Urothelium cell line (cell line): ENCODE results near the gene NMNAT2.
"Not testable (repeated sequence)": the region's sequence is repeated elsewhere in the genome, so short reads cannot be mapped to it uniquely, and the experiment has no call there.

ENCODE experiments used
- DNase-seq: peaks from one replicate; pipeline ENCODE4 v3.0.0; 2011; ENCODE audit warnings: low spot score, mixed read lengths
- FAIRE-seq: peaks from 2 replicates; lab custom pipeline; 2011; peaks lifted over from hg19 to GRCh38; lab: Jason Lieb, UNC

NMNAT2 gene

DNA sequence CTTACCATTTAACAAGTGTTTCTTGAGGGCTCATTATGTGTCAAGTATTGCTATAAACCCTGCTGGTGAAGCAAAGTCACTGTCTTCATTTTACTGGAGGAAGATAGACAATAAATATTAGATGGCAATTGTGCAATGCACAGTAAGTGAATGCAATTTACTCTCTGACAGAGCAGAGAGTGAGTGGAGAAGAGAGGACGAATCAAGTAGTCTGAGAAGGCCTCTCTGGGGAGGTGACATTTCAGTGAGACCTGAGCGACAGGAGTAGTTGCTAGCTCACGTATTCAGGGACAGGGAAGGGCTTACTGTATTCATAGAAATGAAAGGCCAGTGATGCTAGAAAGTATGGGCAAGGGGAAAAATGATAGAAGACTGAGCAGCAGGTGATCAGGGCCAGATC lies 1.2 kb upstream of the NMNAT2 start:
- no peak for DNase-seq
- no peak for FAIRE-seq

DNA sequence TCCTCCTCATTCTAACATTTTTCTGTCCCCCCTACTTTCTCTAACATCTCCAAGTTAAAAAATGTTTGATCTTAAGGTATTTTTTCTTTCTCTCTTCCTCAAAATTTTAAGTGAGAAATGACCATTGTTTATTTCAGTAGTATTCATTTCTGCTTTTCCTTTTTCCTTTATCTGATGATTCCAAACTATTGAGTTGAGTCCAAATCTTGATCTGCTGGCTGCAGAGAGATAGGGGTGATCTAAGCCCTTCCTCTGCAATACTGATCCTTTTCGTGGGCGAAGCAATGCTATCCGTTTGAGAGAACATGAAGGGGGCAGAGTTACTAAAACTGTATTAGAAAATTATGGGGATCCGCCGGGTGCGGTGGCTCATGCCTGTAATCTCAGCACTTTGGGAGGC lies 516 bp upstream of the NMNAT2 start:
- no peak for FAIRE-seq
- DNase-seq, result no peak

DNA sequence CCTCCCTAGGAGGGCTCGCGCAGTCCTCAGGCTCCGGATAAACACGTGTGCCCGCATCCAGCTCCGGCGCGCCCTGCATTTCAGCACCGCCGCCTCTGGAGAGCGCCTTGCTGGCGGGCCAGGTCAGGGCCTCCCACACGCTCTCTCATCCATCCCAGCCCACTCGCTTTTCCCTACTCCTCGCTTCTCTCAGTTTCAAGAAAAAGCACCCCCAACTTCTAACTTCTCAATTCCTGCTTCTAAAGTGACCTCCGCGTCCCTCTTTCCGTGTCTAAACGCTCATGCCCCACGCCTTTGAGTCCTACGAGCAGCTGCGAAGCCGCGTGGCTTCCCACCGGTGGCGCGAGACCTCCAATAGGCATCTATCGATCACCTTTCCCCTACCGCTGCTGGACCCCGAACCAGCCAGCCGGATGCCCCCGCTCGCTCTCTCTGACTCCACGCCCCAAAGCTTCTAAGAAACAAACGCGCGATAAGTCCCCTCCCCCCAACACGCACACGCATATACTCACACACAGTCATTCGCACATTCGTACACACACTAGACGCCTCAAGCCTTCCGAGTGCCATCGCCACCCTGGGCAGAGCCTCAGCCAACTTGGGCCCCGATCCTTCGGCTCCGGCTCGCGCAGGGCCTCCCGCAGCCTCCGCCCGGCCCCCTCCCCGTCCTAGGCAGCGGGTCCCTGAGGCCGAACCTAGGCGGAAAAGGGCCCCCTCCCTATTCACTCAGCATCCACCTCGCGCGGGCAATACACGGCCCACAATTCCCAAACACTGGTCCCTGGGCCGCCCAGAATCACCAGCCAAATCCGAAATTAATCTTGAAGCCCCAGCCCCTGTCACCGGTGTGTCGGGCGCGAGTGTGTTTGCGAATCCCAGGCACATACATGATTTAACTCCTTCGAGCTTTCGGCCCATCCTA lies 1.1 kb downstream of the NMNAT2 start:
- no peak for FAIRE-seq
- DNase-seq, result peak; percentile 82

DNA sequence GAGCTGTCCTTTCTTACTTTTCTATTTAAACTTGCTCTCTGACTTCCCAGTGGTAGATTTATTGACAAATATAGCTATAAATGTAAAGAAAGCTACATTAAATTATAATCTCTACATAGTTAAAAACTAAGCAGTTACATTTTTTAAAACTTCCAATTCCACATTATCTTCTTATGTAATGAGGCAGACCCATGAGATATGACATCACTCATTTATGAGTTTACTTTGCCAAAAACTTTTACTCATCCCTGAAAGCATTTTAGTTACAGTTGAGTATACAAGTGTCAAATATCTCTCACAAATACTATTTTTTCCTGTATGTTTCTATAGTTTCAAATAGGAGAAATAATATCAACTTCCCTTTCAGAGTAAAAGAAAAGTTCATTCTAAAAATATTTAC lies 3.8 kb downstream of the NMNAT2 start:
- FAIRE-seq (no peak), DNase-seq (no peak)

DNA sequence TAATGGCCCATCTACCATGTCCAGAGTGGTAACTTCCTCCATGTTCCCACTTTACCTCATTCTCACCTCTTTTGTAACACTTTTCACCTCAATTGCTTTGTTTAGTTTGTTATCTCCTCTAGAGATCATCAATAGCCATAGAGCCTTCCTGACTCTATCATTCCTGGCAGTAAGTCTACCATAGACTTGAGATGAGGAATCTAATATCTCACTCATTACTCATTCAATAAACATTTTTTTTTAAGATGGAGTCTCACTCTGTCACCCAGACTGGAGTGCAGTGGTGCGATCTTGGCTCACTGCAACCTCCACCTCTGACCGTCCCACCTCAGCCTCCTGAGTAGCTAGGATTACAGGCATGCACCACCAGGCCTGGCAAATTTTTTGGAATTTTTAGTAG lies 7.1 kb downstream of the NMNAT2 start:
- DNase-seq (no peak), FAIRE-seq (no peak)

DNA sequence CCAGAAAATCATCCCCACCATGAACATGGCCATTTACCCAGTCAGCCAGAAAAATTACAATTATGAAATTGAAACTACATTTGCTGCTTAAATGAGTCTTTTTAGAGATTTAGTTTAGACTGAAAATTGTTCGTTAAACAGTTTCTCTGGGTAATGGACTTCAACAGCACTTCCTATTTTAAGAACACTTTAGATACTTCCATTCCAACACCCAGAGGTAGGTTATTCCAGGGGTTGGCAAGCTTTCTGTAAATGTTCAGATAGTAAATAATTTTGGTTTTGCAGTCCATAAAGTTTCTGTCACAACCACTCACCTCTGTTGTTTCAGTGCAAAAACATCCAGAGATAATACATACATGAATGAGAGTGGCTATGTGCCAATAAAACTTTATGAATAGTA lies 10.2 kb downstream of the NMNAT2 start:
- no peak for FAIRE-seq
- no peak for DNase-seq

DNA sequence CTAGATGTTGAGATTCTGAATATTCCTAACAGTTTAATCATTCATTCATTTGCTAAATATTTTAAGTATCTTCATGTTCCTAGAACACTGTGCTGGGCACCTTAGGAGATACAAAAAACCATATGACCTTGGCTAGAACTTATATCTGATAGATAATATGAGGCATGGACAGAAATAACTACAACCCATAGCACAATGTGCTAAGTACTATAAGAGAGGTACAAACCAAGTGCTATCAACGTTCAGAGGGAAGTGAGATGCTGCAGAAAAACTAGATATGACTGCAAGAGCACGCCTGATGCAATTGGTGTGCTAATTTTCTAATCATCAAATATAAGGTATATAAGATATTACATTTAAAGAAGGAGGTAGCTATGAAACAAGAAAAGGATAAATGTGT lies 10.7 kb downstream of the NMNAT2 start:
- FAIRE-seq (no peak), DNase-seq (no peak)

DNA sequence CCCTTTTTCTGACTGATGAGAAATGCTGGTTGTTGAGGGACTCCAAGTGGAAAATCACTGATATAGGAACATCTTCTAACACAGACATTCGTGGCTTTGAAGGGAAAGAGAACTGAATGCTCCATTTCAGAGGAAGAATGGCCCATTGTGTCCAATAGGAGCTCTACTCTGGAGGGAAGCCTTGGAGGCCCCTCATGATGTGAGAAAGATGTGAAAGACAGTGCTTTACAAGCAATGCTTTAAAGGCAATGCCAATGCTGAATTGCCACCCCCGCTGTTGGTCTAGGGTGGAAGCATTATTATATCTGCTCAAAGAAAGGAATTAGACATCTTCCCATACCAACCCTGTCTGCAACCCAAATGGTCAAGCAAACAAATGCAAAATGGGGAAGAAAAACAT lies 13.7 kb downstream of the NMNAT2 start:
- DNase-seq, result no peak
- FAIRE-seq, result no peak

DNA sequence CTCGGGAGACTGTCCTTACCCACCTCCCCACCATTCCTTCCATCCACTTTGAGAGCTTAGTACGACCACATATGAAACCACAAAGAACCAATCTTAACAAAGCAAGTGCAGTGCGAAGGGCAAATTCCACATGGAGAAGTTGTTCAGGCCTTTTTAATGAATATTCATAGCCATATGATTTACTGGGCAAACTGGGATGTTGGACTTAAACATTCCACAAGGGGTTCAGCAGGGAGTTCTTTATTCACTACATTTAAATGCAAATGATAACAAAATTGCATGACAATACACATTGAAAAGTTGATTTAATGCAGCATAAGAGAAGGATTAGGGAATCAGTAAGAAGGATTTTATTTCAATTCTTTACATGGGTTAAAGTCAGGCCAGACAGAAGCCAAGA lies 14.7 kb downstream of the NMNAT2 start:
- FAIRE-seq, result no peak
- DNase-seq, result no peak

DNA sequence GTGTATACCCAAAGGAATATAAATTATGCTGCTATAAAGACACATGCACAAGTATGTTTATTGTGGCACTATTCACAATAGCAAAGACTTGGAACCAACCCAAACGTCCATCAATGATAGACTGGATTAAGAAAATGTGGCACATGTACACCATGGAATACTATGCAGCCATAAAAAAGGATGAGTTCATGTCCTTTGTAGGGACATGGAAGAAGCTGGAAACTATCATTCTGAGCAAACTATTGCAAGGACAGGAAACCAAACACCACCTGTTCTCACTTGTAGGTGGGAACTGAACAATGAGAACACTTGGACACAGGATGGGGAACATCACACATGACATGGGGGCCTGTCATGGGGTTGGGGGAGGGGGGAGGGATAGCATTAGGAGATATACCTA lies 16.6 kb downstream of the NMNAT2 start:
- DNase-seq, FAIRE-seq: not testable (repeated sequence)

DNA sequence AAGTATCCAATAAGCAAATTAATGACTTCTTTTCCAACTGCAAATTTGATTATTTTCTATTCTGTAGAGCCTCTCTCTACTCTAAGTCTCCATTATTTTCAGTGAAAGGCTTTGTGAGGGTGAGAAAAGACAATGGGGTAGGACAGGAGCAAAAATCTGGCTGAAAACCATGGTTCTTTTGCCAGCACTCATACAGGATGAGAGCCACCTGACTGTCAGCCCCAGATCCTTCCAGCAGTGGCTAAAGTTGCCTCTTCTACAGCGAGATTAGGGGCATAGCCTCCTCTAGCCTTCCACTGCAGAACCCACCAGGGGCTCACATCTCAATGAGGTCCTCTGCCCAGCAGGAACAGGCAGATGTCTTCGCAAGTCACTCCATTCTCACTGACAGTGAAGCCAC lies 23.7 kb downstream of the NMNAT2 start:
- DNase-seq (no peak), FAIRE-seq (no peak)

DNA sequence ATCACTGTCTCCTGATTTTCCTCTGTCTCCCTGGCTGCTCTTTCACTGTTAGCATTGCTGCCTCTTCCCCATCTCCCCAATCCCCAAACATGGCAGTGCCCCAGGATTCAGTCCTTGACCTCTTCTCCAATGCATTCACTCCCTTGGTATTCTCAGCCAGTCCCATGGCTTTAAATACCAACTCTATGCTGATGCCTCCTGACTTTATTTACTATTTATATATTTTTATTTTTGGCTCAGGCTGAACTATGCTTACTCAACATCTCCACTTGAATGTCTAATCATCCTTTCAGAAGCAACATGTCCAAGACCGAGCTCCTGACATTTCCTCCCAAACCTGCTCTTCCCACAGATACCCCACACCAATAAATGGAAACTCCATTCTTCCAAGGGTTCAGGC lies 26.3 kb downstream of the NMNAT2 start:
- FAIRE-seq (no peak), DNase-seq (no peak)

DNA sequence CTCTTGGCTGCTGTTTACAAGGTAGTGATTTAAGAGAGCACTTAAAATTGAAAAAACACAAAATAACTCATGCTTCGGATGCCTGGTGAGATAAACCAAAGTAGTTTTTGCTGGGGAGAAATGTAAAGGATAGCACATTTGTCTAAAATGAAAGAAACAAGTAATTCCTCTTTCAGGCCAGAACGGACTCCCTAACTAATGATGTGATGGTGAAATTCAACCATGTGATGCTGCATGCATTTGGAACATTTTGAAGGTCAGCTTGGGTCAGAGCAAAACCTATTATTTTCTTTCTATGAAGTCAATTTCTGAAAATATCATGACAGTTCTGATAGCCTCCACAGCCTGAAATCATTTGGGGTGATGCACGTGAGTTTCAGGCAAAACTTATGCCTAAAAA lies 27.6 kb downstream of the NMNAT2 start:
- DNase-seq (no peak), FAIRE-seq (no peak)

DNA sequence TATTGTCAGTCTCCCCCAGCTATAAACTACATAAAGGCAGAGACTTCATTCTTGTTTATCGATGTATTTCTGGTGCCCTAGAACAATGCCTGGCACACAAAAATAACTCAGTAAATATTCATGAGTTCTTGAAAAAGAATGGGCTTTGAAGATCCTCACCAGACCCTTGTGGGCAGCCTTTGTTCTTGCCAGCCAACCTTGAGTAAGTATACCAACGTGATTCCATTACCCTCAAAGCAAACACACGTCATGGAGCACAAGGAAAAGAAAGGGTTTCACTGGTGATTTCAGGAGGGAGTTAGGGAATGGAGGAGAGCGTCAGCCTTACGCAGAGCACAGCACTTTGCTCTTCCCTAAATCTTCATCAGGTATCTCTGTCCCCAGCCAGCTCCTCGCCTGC lies 29.4 kb downstream of the NMNAT2 start:
- no peak for FAIRE-seq
- no peak for DNase-seq

DNA sequence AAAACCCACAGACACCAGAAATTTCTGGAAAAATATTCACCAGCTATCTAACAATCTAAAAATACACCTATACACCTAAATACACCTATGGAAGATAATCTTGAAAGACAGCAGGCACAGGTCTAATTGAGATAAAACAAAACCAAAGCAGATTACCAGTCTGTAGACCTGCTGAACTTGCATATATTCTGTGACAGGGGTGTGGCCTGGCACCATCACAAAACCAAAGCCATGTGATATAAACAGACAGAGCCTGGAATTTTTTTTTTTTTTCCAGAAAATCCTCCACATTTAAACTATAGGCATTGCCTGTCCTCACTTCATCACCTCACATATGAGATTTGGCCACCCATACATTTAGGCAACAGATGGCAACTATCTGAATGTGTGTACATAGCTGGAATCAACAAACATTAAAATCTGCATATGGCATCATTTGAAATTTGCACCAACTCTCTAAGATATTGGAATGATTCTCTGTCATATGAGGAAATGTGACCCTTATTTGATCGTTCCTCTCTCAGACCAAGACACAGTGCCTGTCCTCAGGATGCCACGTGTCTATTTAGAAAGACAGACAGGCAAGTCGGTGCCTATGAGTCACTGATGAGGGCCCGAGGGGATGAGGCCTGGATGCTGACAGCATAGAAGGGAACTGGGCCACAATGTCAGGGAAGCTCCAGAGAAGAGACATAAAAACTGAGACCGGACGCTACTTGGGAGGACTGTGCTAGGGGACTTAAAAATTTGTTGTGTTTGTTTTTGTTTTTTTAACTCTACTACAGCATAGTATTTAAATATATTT lies 32.6 kb downstream of the NMNAT2 start:
- DNase-seq (no peak), FAIRE-seq (no peak)

DNA sequence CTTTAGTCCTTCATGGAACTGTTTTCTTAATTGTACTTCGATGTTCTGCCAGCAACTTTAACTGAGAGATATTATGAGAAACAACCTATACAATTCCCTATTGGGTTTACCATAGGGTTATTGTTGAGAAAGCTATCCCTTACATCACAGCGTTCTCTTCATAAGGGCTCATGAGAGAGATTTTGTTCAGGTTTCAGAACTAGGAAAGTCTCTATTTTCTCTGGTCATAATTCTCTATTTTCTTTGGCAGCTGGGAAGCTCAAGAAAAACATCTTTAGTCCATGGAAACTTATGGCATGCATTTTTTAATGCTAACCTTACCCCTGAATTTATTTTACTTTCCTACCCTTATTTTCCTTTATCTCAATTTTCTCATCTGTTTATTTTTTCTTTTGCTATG lies 38.2 kb downstream of the NMNAT2 start:
- no peak for FAIRE-seq
- DNase-seq, result no peak

DNA sequence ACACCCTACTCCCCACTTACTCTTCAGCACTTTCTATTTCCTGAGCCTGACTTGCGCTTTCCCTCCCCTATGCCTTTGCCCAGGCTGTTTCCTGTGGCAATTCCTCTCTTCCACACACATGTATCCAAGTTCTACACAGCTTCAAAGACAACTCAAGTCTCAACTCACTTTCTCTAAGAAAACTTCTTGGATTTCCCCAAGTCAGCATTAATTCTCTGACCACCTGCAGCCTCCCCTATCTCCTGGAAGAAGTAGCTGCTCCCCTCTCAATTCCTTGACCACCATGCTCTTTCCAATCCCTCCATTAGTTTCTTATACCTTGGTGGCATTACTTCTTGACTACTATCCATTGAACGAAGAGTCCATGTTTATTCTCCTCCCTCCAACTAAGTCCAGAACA lies 42.8 kb downstream of the NMNAT2 start:
- no peak for DNase-seq
- no peak for FAIRE-seq

DNA sequence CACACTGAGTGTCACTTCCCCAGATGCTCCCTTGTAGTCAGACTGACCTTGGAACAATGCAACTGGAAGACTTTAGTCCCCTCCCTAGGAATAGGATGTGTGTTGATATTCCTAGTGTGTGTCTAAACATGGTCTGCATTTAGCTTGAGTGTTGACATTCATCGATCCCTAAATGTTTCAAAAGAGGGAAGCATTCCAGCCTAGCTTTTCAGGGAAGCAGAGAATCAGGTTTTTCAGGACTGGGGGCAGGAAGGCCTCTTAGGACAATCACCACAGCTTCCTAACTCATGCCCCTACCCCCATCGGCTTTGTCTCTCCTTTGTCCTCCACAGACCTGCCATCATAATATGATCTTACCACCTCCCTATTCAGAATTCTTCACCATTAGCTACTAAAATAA lies 43.4 kb downstream of the NMNAT2 start:
- DNase-seq (no peak), FAIRE-seq (no peak)

DNA sequence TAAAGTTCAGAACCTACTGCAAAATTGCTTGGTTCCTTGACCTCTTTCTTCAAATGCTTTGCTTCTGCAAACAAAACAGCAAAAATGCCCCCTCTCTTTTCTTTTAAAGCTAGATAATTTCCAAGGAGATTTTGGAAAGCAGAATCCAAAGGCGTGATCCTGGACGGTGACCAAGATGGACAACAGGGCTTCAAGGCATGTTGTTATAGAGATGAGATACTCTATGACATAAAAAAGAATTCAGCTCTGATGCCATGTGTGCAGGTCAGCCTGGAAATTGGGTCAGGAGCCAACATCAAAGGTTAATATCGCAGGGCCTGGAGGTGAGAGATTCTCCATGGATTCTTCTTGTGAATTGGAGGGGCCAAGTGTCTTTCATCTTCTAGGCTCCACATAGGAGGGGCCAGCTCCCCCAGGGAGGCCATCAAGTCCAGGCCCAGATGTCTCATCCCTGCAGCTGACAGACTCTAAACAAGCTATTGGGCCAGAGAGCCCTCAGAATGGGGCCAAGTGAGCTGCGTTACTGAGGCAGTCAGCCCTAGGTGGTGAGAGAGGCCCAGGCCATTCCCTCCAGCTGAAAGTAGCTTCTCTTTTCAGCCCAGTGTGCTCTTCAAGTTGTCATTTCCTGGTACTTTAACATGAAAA lies 45.5 kb downstream of the NMNAT2 start:
- DNase-seq, result no peak
- no peak for FAIRE-seq

DNA sequence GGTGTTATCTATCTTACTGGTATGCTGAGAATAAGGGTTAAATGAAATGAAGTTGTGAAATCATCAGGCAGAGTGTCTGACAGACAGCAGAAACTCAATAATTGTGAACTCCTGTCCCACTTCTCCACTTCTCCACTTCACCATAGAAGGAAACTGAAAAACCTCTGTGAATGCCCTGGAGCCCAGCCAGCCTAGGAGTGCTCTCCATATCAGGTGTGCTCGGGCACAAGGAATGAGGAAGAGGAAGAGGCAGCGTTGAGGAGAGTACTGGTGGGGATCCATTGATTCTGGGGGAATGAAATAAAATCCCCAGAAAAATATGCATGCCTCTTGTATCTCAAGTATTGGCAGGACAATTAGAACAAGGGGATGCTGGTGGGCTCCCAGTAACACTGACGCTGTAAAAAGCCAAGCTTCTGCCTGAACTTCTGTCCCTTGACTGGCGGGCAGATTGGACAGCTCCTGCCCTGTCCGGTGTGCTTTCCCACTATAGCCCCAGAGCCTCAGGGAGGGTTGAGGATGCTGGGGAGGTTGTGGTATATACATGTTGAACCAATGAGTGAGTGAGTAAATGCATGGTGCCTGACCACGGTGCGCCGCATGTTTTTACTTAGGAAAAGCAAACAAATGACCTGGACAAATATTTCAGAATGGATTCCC lies 47.7 kb downstream of the NMNAT2 start:
- FAIRE-seq, result no peak

More for the DNA sequence above, 47.7 kb downstream of the NMNAT2 start:
- DNase-seq, result no peak
